VCaP (cell line): ENCODE data around the gene ACLY.
"Not testable (repeated sequence)": the region's sequence is repeated elsewhere in the genome, so short reads cannot be mapped to it uniquely, and the experiment has no call there.

Experiments
- H3K27ac ChIP-seq: fragments of 450-650 bp; 2 replicates; pipeline ENCODE4 v1.5.1; 2017
- CTCF ChIP-seq: fragments of 450-650 bp; conservative IDR thresholded peaks from 2 replicates; pipeline ENCODE4 v1.5.1; 2017; ENCODE audit warnings: mild to moderate bottlenecking, moderate library complexity

Gene ACLY

GRCh38 chr17:41892021-41892376 is 26.8 kb downstream of the ACLY start:
- no peak for TF ChIP-seq CTCF
- H3K27ac ChIP-seq, result no peak overlapping the region

- H3K27ac ChIP-seq, result no peak overlapping the region
- TF ChIP-seq CTCF, result no peak
These were observed 27.4 kb downstream of the ACLY start for GRCh38 chr17:41891135-41892020.

GRCh38 chr17:41888332-41888965 is 30.3 kb downstream of the ACLY start:
- no peak for TF ChIP-seq CTCF
- H3K27ac ChIP-seq, result no peak overlapping the region

- peak; percentile 40 for TF ChIP-seq CTCF
- H3K27ac ChIP-seq, result no peak overlapping the region
These were observed 33.0 kb downstream of the ACLY start for GRCh38 chr17:41885733-41886132.

- no peak for TF ChIP-seq CTCF
- H3K27ac ChIP-seq, result no peak overlapping the region
These were observed 36.0 kb downstream of the ACLY start for GRCh38 chr17:41882756-41883155.

GRCh38 chr17:41880130-41880529 is 38.6 kb downstream of the ACLY start:
- TF ChIP-seq CTCF, result no peak
- H3K27ac ChIP-seq, result no peak overlapping the region

GRCh38 chr17:41874293-41874670 is 44.5 kb downstream of the ACLY start:
- H3K27ac ChIP-seq, result not testable (repeated sequence)
